PC-3 (cell line): ENCODE data around the gene KRT73. TPM values are rescaled to one million over a fixed set of nuclear protein-coding genes. Genes with fewer than 3 reads are reported as not detected.

ENCODE experiments used
- ATAC-seq: fragments of 200-7000 bp; cut with Tn5 transposase; 2 replicates; pipeline ENCODE4 v1.9.1; 2020; ENCODE audit warnings: mild to moderate bottlenecking, moderate library complexity
- BruUV-seq: library from RNA; stranded (reverse); fragments of 400-500 nt; replicated peaks from 2 replicates; lab custom pipeline; 2021; lab: Mats Ljungman, UMichigan
- CTCF ChIA-PET: fragments of 300-600 bp; sonication (Branson Sonifier 250); formaldehyde crosslinking; loops from one replicate; lab custom pipeline; 2022; ENCODE audit warnings: antibody characterized with exemption; lab: Charles Lee
- POLR2A ChIA-PET: fragments of 300-600 bp; sonication (Branson Sonifier 250); formaldehyde crosslinking; loops from one replicate; lab custom pipeline; 2022; ENCODE audit warnings: antibody characterized with exemption; ENCODE audit not compliant: unreplicated experiment; lab: Charles Lee
- DNase-seq: peaks from one replicate; pipeline ENCODE4 v3.0.0-alpha.2; 2015
- H2AFZ ChIP-seq: fragments of 300-600 bp; sonication (generic); 2 replicates; pipeline ENCODE4 v1.6.0; 2016; ENCODE audit warnings: antibody characterized with exemption, low read length
- H3F3A ChIP-seq: fragments of 300-600 bp; sonication (generic); one replicate; pipeline ENCODE4 v1.6.0; 2017; ENCODE audit warnings: antibody characterized with exemption, low read length, control low read depth, mild to moderate bottlenecking; ENCODE audit not compliant: unreplicated experiment
- H3K27ac ChIP-seq: fragments of 300-600 bp; sonication (generic); 2 replicates; pipeline ENCODE4 v1.5.1; 2016; ENCODE audit warnings: mild to moderate bottlenecking, low read length
- H3K27me3 ChIP-seq: fragments of 300-600 bp; sonication (generic); 2 replicates; pipeline ENCODE4 v1.6.1; 2016; ENCODE audit warnings: low read length, mixed read lengths
- H3K36me3 ChIP-seq: fragments of 300-600 bp; sonication (generic); 2 replicates; pipeline ENCODE4 v1.6.1; 2016; ENCODE audit warnings: low read depth, mixed run types, low read length, mixed read lengths
- H3K4me1 ChIP-seq: fragments of 300-600 bp; sonication (generic); 2 replicates; pipeline ENCODE4 v1.5.1; 2016; ENCODE audit warnings: low read length; ENCODE audit not compliant: insufficient read depth
- H3K4me2 ChIP-seq: fragments of 300-600 bp; sonication (generic); 2 replicates; pipeline ENCODE4 v1.6.0; 2016; ENCODE audit warnings: low read length
- H3K4me3 ChIP-seq: fragments of 300-600 bp; sonication (generic); 2 replicates; pipeline ENCODE4 v1.5.1; 2016; ENCODE audit warnings: mild to moderate bottlenecking, low read length, mixed read lengths
- H3K79me2 ChIP-seq: fragments of 300-600 bp; sonication (generic); 2 replicates; pipeline ENCODE4 v1.6.1; 2017; ENCODE audit warnings: low read length, mixed read lengths
- H3K9ac ChIP-seq: fragments of 300-600 bp; sonication (generic); 2 replicates; pipeline ENCODE4 v1.6.0; 2016; ENCODE audit warnings: mild to moderate bottlenecking, low read length
- H3K9me2 ChIP-seq: fragments of 300-600 bp; sonication (generic); replicated peaks from 2 replicates; pipeline ENCODE4 v1.6.1; 2016; ENCODE audit warnings: mixed run types, low read length, mixed read lengths
- H3K9me3 ChIP-seq: fragments of 300-600 bp; sonication (generic); 2 replicates; pipeline ENCODE4 v1.6.1; 2016; ENCODE audit warnings: low read length, mixed read lengths
- H4K20me1 ChIP-seq: fragments of 300-600 bp; sonication (generic); 2 replicates; pipeline ENCODE4 v1.6.1; 2016; ENCODE audit warnings: low read length, mixed read lengths
- EZH2 ChIP-seq: fragments of 300-600 bp; sonication (generic); IDR thresholded peaks from one replicate; pipeline ENCODE4 v1.6.1; 2017; ENCODE audit warnings: antibody characterized with exemption, mild to moderate bottlenecking, low read length; ENCODE audit not compliant: unreplicated experiment
- EZH2phosphoT487 ChIP-seq: fragments of 300-600 bp; sonication (generic); IDR thresholded peaks from 2 replicates; pipeline ENCODE4 v1.6.1; 2018; ENCODE audit warnings: mild to moderate bottlenecking, antibody characterized with exemption, low read length, borderline replicate concordance
- intact Hi-C: fragments of 100-400 bp; cut with micrococcal nuclease; formaldehyde crosslinking; loops from 2 replicates; pipeline ENCODE4 v1.9.0; 2023
- total RNA-seq: library from RNA; depleted of rRNA; stranded (reverse); fragments of >200 nt; gene quantifications from 2 replicates; pipeline ENCODE4 v1.2.3, GENCODE V29; 2014
- TF ChIP-seq, protein P1 (sequence below): fragments of 300-600 bp; sonication (generic); conservative IDR thresholded peaks from 2 replicates; pipeline ENCODE4 v1.5.1; 2017; ENCODE audit warnings: antibody characterized with exemption, low read depth, mild to moderate bottlenecking, low read length

The KRT73 gene
- total RNA-seq, 1 experiment from 2014 or later = not detected

DNA sequence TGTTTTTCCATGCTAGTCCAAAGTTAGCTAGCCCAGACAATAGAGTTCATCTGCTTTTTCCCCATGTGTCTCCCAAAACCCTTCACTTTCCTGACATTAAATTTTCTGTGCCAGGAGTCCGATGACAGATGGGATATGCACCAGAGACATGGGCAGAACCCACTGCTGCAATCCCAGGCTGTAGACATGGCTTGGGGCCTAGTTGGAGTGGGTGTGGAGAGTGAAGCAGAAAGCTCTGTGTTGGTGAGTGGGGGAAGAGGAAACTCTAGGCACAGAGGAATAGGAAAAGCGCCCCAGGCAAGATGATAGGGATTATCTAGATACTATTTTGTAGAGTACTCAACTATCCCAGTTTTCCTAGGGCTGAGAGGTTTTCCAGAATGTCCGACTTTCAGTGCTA is 39.9 kb downstream of the KRT73 start:
- TF ChIP-seq EZH2 (no peak), EZH2phosphoT487 (no peak)
- TF ChIP-seq, protein P1, sequence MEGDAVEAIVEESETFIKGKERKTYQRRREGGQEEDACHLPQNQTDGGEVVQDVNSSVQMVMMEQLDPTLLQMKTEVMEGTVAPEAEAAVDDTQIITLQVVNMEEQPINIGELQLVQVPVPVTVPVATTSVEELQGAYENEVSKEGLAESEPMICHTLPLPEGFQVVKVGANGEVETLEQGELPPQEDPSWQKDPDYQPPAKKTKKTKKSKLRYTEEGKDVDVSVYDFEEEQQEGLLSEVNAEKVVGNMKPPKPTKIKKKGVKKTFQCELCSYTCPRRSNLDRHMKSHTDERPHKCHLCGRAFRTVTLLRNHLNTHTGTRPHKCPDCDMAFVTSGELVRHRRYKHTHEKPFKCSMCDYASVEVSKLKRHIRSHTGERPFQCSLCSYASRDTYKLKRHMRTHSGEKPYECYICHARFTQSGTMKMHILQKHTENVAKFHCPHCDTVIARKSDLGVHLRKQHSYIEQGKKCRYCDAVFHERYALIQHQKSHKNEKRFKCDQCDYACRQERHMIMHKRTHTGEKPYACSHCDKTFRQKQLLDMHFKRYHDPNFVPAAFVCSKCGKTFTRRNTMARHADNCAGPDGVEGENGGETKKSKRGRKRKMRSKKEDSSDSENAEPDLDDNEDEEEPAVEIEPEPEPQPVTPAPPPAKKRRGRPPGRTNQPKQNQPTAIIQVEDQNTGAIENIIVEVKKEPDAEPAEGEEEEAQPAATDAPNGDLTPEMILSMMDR = no peak
- DNase-seq (no peak), ATAC-seq (no peak)
- Histone ChIP-seq H3K27ac (no peak overlapping the region), H2AFZ (no peak overlapping the region), H3K9ac (no peak overlapping the region), H3K4me2 (no peak overlapping the region), H3K4me3 (no peak overlapping the region), H3K9me3 (no peaks in the 10 kb centered on the region), H3K4me1 (peaks cover 8% of the 10 kb centered on the region; the same call in 1 of the 2 replicates), H3K79me2 (no peaks in the 10 kb centered on the region), H4K20me1 (no peaks in the 10 kb centered on the region), H3F3A (no peaks in the 10 kb centered on the region), H3K36me3 (no peaks in the 10 kb centered on the region), H3K27me3 (no peaks in the 10 kb centered on the region), H3K9me2 (no peaks in the 10 kb centered on the region)
- CTCF ChIA-PET = no interaction called here
- no TSS peak for BruUV-seq
- intact Hi-C loops = no loop called here
- POLR2A ChIA-PET = no interaction called here

DNA sequence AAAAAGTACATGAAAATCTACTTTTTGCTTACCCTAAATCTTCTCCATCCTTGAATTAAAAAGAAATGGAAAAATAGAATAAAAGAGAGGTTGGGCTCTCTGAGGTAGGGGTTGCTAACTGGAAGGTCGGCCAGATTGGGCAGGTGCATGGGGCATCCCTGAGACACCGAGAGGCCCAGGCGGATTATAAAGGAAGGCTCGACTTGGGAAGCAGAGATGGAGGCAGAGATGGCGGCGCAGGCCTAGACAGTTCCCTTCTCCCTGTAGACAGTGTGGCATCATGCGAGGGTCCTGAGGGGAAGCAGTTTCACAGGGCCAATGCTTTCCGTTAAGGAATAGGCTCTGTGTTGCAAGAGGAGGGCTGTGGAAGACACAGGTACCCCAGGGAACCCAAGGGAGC is 41.0 kb downstream of the KRT73 start:
- ATAC-seq = no peak
- DNase-seq = no peak
- peaks cover 8% of the 10 kb centered on the region; the same call in 1 of the 2 replicates for H3K4me1 ChIP-seq
- no peak overlapping the region for H3K4me2 ChIP-seq
- TF ChIP-seq EZH2phosphoT487 = no peak
- no peak for TF ChIP-seq EZH2
- TF ChIP-seq, protein P1 = no peak
- no peak overlapping the region for H3K9ac ChIP-seq
- H3K27me3 ChIP-seq = 0 out of 2 replicates have a peak, but pooled peaks cover 5% of the 10 kb centered on the region
- H3K79me2 ChIP-seq = no peaks in the 10 kb centered on the region
- no peak overlapping the region for H3K27ac ChIP-seq
- H3F3A ChIP-seq = no peaks in the 10 kb centered on the region
- BruUV-seq = no TSS peak
- H3K4me3 ChIP-seq = no peak overlapping the region
- intact Hi-C loops = no loop called here
- no peaks in the 10 kb centered on the region for H3K9me2 ChIP-seq
- H4K20me1 ChIP-seq = no peaks in the 10 kb centered on the region
- no peak overlapping the region for H2AFZ ChIP-seq
- no peaks in the 10 kb centered on the region for H3K9me3 ChIP-seq
- H3K36me3 ChIP-seq = no peaks in the 10 kb centered on the region
- ChIA-PET POLR2A (no interaction called here), CTCF (no interaction called here)

GRCh38 chr12:52575948-52576347 is 42.4 kb downstream of the KRT73 start:
- no peaks in the 10 kb centered on the region for H3K79me2 ChIP-seq
- no peaks in the 10 kb centered on the region for H3F3A ChIP-seq
- H3K4me2 ChIP-seq = no peak overlapping the region
- H3K4me1 ChIP-seq = no peaks in the 10 kb centered on the region
- no peaks in the 10 kb centered on the region for H3K9me2 ChIP-seq
- no peak overlapping the region for H2AFZ ChIP-seq
- peaks cover 13% of the 10 kb centered on the region for H3K27me3 ChIP-seq
- no peak for DNase-seq
- no peak overlapping the region for H3K4me3 ChIP-seq
- H3K9me3 ChIP-seq = no peaks in the 10 kb centered on the region
- ATAC-seq = no peak
- CTCF ChIA-PET = no interaction called here
- intact Hi-C loops = no loop called here
- no peaks in the 10 kb centered on the region for H4K20me1 ChIP-seq
- TF ChIP-seq, protein P1 = no peak
- TF ChIP-seq EZH2 (no peak), EZH2phosphoT487 (no peak)
- no peak overlapping the region for H3K9ac ChIP-seq
- no TSS peak for BruUV-seq
- POLR2A ChIA-PET = no interaction called here
- no peaks in the 10 kb centered on the region for H3K36me3 ChIP-seq
- H3K27ac ChIP-seq = no peak overlapping the region
